Measurements from ENCODE around the gene KMT5C. TPM values are rescaled to one million over a fixed set of nuclear protein-coding genes. Genes with fewer than 3 reads are reported as not detected.

KMT5C gene
- total RNA-seq, 4 donors from 2014 or later, result 5.0 to 8.7 (median 8.1) TPM

DNA sequence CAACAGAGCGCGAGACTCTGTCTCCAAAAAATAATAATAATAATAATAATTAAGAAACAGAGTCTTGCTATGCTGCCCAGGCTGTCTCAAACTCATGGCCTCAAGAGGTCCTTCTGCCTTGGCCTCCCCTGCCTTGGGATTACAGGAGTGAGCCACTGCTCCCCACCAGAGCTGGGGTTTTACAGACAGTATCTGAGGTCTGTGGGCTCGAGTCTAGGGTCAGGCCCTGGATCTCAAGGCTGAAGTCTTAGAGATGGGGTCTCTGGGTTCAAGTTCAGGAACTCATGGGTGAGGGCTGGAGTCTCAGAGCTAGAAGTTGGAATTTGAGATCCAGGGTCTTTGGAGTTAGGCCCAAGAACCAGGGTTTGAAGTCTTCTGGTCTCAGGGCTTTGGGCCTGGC lies 27.1 kb downstream of the KMT5C start:
- Histone ChIP-seq H3K36me3 (no peaks in the 10 kb centered on the region), H3K4me1 (peaks cover 13 to 22% (median 21%) of the 10 kb centered on the region in 4 donors), H3K4me3 (no peak overlapping the region), H3K27me3 (peaks cover 5 to 78% (median 28%) of the 10 kb centered on the region in 4 donors), H3K9me3 (no peaks in the 10 kb centered on the region), H3K27ac (replicated peaks in 1 of 4) (no peak overlapping the region)
- no peak for DNase-seq (ENCODE audit: extremely low spot score)
- WGBS, result 80% methylated on average over 3 of the region's 3 CpGs
- TF ChIP-seq, protein P1, sequence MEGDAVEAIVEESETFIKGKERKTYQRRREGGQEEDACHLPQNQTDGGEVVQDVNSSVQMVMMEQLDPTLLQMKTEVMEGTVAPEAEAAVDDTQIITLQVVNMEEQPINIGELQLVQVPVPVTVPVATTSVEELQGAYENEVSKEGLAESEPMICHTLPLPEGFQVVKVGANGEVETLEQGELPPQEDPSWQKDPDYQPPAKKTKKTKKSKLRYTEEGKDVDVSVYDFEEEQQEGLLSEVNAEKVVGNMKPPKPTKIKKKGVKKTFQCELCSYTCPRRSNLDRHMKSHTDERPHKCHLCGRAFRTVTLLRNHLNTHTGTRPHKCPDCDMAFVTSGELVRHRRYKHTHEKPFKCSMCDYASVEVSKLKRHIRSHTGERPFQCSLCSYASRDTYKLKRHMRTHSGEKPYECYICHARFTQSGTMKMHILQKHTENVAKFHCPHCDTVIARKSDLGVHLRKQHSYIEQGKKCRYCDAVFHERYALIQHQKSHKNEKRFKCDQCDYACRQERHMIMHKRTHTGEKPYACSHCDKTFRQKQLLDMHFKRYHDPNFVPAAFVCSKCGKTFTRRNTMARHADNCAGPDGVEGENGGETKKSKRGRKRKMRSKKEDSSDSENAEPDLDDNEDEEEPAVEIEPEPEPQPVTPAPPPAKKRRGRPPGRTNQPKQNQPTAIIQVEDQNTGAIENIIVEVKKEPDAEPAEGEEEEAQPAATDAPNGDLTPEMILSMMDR (IDR thresholded peaks at IDR 0.05), result no peak
- no peak for TF ChIP-seq POLR2AphosphoS5 (IDR thresholded peaks at IDR 0.05)
- TF ChIP-seq EP300 (IDR thresholded peaks at IDR 0.05), result no peak
- no peak for TF ChIP-seq POLR2A (IDR thresholded peaks at IDR 0.05; ENCODE audit: low read depth)
- intact Hi-C loops (cut with DNase I), result no loop called here

DNA sequence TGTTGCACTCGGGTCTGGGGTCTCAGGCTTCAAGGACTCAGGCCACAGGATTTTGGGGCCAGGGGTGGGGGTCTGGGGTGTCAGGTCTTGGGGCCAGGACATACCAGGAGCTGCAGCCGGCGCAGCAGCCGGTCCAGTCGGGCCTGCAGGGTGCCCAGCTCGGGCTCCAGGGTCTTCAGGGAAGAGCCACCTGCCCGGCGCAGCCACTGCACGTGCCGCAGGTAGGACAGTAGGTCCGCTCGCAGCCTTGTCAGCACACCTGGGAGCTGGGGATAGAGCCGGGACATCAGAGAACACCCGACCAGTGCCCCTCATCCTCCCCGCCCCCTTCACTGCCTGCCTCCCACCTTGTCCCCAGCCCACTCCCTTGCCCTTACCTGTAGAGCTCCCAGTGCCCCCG lies 28.4 kb downstream of the KMT5C start:
- Histone ChIP-seq H3K27me3 (peaks cover 5 to 79% (median 41%) of the 10 kb centered on the region in 4 donors), H3K27ac (replicated peaks in 1 of 4) (no peak overlapping the region), H3K36me3 (no peaks in the 10 kb centered on the region), H3K4me3 (no peak overlapping the region), H3K9me3 (no peaks in the 10 kb centered on the region), H3K4me1 (peaks cover 13 to 22% (median 21%) of the 10 kb centered on the region in 4 donors)
- WGBS, result 67% methylated on average over 1 of the region's 16 CpGs
- DNase-seq (ENCODE audit: extremely low spot score), result no peak
- TF ChIP-seq, protein P1 (IDR thresholded peaks at IDR 0.05), result no peak
- TF ChIP-seq EP300 (IDR thresholded peaks at IDR 0.05), result no peak
- TF ChIP-seq POLR2A (IDR thresholded peaks at IDR 0.05; ENCODE audit: low read depth), result no peak
- no peak for TF ChIP-seq POLR2AphosphoS5 (IDR thresholded peaks at IDR 0.05)
- intact Hi-C loops (cut with DNase I), result no loop called here

DNA sequence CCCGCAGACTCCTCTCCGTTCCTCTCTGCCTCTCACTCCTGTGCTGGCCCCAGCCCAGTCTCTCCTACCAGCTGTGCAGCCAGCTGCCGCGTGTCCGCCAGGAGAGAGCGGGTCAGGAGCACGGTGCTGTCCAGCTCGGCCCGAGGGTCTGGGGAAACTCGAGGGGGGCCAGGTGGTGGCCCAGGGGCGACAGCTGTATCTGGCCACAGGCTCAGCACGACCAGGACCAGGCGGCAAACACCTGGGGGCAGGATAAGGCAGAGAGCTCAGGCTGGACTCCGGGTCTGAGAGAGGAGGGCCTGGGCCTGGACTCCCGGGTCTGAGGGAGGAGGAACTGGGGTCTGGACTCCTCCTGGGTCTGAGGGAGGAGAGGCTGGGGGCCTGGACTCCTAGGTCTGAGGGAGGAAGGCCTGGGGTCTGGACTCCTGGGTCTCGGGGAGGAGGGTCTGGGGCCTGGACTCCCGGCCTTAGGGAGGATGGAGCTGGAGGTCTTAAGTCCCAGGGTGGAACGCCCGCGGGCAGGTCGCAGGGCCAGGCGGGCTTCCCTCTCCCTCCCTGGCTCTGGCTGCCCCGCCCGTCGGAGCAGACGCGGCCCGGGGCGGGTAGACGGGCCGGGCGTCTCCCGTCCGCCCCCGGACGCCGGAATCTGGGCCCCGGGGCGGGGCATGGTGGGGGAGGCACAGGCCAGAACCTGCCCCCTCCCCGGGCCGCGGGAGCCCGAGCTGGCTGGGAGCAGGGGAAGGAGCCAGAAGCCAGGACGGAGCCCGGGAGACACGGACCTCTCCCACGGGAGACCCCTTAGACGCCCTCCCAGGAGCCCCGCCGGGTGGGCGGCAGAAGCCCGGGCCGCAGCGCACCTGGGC lies 29.3 kb downstream of the KMT5C start:
- H3K4me3 ChIP-seq, result peak overlapping the region; percentile 18 to 48 (median 30)
- no peak for DNase-seq (ENCODE audit: extremely low spot score)
- TF ChIP-seq POLR2AphosphoS5 (IDR thresholded peaks at IDR 0.05) (no peak), EP300 (IDR thresholded peaks at IDR 0.05) (no peak), POLR2A (IDR thresholded peaks at IDR 0.05; ENCODE audit: low read depth) (no peak)
- TF ChIP-seq, protein P1 (IDR thresholded peaks at IDR 0.05), result no peak
- intact Hi-C loops (cut with DNase I), result no loop called here
- no peaks in the 10 kb centered on the region for H3K9me3 ChIP-seq
- H3K4me1 ChIP-seq, result peaks cover 14 to 24% (median 22%) of the 10 kb centered on the region in 4 donors
- H3K27ac ChIP-seq (replicated peaks in 1 of 4), result no peak overlapping the region
- WGBS, result 32% methylated on average over 14 of the region's 54 CpGs
- peaks cover 5 to 87% (median 46%) of the 10 kb centered on the region in 4 donors for H3K27me3 ChIP-seq
- H3K36me3 ChIP-seq, result no peaks in the 10 kb centered on the region

- H3K27me3 ChIP-seq, result peaks cover 5 to 96% (median 51%) of the 10 kb centered on the region in 4 donors
- TF ChIP-seq POLR2A (IDR thresholded peaks at IDR 0.05; ENCODE audit: low read depth) (no peak), POLR2AphosphoS5 (IDR thresholded peaks at IDR 0.05) (no peak), EP300 (IDR thresholded peaks at IDR 0.05) (no peak)
- TF ChIP-seq, protein P1 (IDR thresholded peaks at IDR 0.05), result no peak
- DNase-seq (ENCODE audit: extremely low spot score), result no peak
- 0% methylated on average over 24 of the region's 59 CpGs for WGBS
- peak overlapping the region; percentile 31 to 48 (median 38) for H3K4me3 ChIP-seq
- no peak overlapping the region for H3K27ac ChIP-seq (replicated peaks in 1 of 4)
- H3K9me3 ChIP-seq, result no peaks in the 10 kb centered on the region
- intact Hi-C loops (cut with DNase I), result no loop called here
- no peaks in the 10 kb centered on the region for H3K36me3 ChIP-seq
- H3K4me1 ChIP-seq, result peaks cover 17 to 30% (median 28%) of the 10 kb centered on the region in 4 donors
Measured at GRCh38 chr19:55369653-55370304, 30.1 kb downstream of the KMT5C start.

All from esophagus muscularis mucosa (tissue), 4 donors.